GM10847 (cell line): ENCODE data around the gene PDE3A.

Experiments used
- POLR2A ChIP-seq: IDR thresholded peaks from 2 replicates; pipeline ENCODE4 v1.6.1; 2011; ENCODE audit not compliant: insufficient read length; ENCODE audit errors: extremely low read depth

PDE3A gene

GRCh38 chr12:20370866-20371519 is 2.7 kb downstream of the PDE3A start:
- TF ChIP-seq POLR2A: no peak

- TF ChIP-seq POLR2A: no peak
Measured at GRCh38 chr12:20372326-20373096, 4.2 kb downstream of the PDE3A start.

- TF ChIP-seq POLR2A: no peak
Measured at GRCh38 chr12:20374795-20375194, 6.5 kb downstream of the PDE3A start.

- TF ChIP-seq POLR2A: no peak
Measured at GRCh38 chr12:20375560-20375959, 7.2 kb downstream of the PDE3A start.

GRCh38 chr12:20376984-20377383 is 8.6 kb downstream of the PDE3A start:
- TF ChIP-seq POLR2A: no peak

GRCh38 chr12:20377750-20378149 is 9.4 kb downstream of the PDE3A start:
- TF ChIP-seq POLR2A: no peak

GRCh38 chr12:20382117-20382516 is 13.8 kb downstream of the PDE3A start:
- TF ChIP-seq POLR2A: no peak

GRCh38 chr12:20383612-20384011 is 15.3 kb downstream of the PDE3A start:
- TF ChIP-seq POLR2A: no peak

GRCh38 chr12:20390846-20391245 is 22.5 kb downstream of the PDE3A start:
- TF ChIP-seq POLR2A: no peak

GRCh38 chr12:20392339-20392738 is 24.0 kb downstream of the PDE3A start:
- TF ChIP-seq POLR2A: no peak

GRCh38 chr12:20393707-20394106 is 25.4 kb downstream of the PDE3A start:
- no peak for TF ChIP-seq POLR2A

GRCh38 chr12:20395791-20396550 is 27.6 kb downstream of the PDE3A start:
- no peak for TF ChIP-seq POLR2A

- no peak for TF ChIP-seq POLR2A
Measured at GRCh38 chr12:20398686-20399085, 30.3 kb downstream of the PDE3A start.

GRCh38 chr12:20400003-20400402 is 31.7 kb downstream of the PDE3A start:
- no peak for TF ChIP-seq POLR2A

GRCh38 chr12:20403230-20403629 is 34.9 kb downstream of the PDE3A start:
- no peak for TF ChIP-seq POLR2A

GRCh38 chr12:20404576-20405346 is 36.4 kb downstream of the PDE3A start:
- no peak for TF ChIP-seq POLR2A
